LNCaP clone FGC (cell line): ENCODE data around the gene TIAM1.

ENCODE experiments used
- DNase-seq: peaks from one replicate; pipeline ENCODE4 v3.0.0-alpha.2; 2011; ENCODE audit warnings: low read depth
- H3K4me3 ChIP-seq: 2 replicates; pipeline ENCODE4 v1.5.1; 2011; ENCODE audit warnings: mild to moderate bottlenecking, low read depth, low read length, control low read depth
- TF ChIP-seq, protein P1 (sequence below): IDR thresholded peaks from 2 replicates; pipeline ENCODE4 v1.5.1; 2012; ENCODE audit warnings: mild to moderate bottlenecking; ENCODE audit not compliant: control insufficient read depth, insufficient read depth; ENCODE audit errors: extremely low read depth

TIAM1 gene

DNA sequence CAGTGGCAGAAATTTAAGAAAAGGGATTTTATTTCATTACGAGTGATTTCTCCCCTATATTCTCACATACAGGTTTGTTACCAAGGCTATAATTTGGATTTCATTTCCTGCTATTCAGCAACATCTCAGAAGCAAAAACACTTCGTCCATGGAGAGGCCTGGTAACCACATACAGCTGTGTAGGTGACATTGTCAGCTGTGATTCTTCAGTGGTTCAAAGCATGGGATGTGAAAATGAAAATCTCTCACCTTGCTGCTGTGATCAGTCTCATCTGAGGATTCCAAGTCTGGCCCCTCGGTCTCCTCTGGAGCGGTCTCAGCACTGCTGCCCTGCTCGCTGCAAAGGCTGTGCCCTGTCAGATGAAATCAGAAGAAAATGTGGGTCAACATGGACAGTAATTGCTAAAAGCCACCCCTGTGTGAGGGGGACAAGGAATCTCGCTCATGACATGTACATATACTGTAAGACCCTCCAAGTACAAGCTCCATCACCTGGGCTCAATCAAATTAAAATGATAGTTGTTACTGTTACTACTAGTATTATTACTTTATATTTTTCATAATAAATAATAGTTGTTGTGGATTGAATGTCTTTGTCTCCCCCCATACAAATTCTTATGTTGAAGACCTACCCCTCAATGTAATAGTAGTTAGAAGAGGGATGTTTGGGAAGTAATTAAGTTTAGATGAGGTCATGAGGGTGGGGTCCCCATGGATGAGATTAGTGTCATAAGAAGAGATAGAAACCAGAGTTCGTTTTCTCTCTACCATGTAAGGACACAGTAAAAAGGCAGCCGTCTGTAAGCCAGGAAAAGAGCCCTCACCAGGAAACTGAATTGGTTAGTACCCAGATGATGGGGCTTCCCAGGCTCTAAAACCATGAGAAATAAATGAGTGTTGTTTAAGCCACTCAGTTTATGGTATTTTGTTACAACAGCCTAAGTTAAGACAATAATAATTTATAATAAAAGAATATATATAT, 179.1 kb downstream of the TIAM1 start:
- H3K4me3 ChIP-seq, result no peak overlapping the region
- TF ChIP-seq, protein P1, sequence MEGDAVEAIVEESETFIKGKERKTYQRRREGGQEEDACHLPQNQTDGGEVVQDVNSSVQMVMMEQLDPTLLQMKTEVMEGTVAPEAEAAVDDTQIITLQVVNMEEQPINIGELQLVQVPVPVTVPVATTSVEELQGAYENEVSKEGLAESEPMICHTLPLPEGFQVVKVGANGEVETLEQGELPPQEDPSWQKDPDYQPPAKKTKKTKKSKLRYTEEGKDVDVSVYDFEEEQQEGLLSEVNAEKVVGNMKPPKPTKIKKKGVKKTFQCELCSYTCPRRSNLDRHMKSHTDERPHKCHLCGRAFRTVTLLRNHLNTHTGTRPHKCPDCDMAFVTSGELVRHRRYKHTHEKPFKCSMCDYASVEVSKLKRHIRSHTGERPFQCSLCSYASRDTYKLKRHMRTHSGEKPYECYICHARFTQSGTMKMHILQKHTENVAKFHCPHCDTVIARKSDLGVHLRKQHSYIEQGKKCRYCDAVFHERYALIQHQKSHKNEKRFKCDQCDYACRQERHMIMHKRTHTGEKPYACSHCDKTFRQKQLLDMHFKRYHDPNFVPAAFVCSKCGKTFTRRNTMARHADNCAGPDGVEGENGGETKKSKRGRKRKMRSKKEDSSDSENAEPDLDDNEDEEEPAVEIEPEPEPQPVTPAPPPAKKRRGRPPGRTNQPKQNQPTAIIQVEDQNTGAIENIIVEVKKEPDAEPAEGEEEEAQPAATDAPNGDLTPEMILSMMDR, result no peak
- DNase-seq, result no peak

DNA sequence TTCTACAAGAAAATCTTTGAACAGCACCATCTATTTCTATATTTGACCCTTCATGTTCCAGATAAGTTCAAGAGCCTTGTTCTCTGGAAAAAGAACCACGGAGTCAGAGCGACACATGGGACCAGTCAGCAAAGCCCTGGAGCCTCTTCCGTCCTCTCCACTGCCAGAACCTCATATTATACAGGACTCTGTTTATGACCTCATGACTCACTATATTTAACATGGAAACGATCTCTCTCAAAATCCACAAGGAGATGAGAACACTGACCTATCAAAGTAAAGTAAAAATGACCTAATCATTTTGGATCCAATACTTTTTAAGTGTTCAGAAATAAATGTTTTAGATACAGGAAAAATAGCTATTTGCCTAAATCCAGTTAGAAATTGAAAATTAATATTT, 181.2 kb downstream of the TIAM1 start:
- no peak for DNase-seq
- no peak overlapping the region for H3K4me3 ChIP-seq
- TF ChIP-seq, protein P1, result no peak

DNA sequence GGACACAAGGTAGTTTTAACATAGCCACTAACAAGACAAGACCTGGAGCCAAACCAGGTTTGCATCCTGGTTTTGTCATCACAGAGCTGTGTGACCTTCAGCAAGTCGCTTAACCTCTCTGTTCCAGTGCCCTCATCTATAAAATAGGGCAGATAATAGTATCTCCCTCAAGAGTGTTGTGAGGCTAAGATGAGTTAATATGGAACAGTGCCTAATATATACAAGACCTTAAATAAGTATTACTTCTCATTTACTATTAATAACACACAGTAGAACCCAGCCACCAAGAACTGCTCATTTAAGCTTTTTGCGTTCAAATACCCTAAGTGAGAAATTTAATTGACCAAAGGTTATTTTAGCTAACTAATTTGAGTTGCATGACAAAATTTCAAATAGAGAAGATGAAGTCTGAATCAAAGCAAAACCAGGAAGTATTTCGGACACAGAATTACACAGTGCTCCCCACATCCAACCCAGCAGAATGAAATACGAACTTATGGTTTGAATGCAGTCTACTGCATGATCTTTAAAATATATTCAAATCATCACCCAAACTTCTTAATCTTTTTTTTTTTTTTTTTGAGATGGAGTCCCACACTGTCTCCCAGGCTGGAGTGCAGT, 181.9 kb downstream of the TIAM1 start:
- no peak overlapping the region for H3K4me3 ChIP-seq
- DNase-seq, result no peak
- TF ChIP-seq, protein P1, result no peak

DNA sequence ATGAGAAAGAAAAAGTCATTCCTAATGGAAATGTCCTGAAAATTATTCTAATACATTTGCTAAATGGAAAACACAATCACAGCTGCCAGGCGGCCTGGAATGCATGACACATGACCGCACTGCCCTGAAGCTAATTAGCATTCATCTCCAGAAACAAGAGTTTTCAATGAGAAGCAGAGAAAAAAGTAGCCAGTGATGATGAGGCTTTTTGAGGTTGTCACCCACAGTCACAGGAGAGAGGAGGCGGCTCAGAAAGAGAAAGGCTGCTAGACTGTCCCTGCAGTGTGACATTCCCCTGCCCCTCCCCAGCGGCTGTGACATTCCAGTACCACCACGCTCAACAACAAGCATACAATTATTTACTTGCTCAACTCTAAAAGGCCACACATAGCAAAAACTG, 182.9 kb downstream of the TIAM1 start:
- H3K4me3 ChIP-seq, result no peak overlapping the region
- TF ChIP-seq, protein P1, result no peak
- DNase-seq, result no peak

DNA sequence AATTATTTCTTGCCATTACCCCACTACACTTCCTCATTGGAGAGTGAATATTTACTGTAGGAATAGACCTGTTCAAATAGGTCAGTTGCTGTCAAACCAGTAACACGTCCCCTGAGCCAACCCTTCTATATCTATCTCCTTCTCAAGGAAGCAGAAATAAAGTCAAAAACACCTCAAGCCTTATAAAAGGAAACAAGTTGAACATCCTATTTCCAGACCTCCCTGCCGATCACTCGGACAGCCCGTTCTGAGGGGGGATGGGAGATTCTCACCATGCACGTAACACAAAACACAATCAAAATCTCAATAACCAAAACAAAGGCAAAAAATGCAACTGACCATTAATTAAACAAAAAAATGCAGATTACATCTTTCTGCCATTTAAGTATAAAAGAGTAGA, 184.3 kb downstream of the TIAM1 start:
- TF ChIP-seq, protein P1, result no peak
- no peak for DNase-seq
- no peak overlapping the region for H3K4me3 ChIP-seq

DNA sequence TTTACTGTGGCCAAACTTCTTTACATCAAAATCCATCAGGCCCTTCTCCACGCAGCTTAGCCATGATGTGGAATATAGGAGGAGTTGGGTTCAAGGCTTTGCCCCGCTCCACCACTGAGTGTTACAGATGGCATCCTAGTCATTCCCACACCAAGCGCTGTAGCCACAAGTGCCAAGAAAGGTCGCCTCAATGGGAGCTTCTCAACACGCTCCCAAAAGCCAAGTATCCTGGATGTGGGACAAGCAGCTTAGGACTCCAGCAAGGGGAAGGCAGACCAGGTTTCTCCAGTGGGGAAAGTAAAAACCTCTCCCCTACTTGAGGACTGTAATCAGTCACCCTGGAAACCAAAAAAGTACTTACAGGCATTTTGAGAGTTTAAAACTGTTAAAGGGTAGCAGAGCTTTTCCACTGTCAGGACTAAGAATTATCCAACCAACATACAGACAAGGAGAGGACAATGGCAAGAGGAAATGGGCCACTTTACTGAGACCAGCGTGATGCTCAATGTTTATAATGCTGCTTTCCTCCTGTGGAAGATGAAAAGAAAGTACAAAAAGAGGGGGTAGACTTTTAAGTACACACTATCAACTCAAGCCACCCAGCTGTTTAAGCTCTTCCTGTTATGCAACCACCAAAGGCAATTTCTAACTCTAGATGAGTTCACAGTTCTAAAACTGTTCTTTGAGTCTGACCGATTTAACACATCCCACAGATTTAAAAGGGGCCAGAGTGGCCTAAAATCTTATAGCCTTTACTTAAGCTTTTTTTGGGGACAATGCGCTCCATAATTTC, 185.1 kb downstream of the TIAM1 start:
- H3K4me3 ChIP-seq, result no peak overlapping the region
- no peak for DNase-seq
- TF ChIP-seq, protein P1, result no peak
